ENCODE results near the gene CCM2. TPM values are rescaled to one million over a fixed set of nuclear protein-coding genes. Genes with fewer than 3 reads are reported as not detected.

Gene CCM2
- total RNA-seq, 4 donors from 2014 or later = 45.8 to 63.5 (median 50.4) TPM

DNA sequence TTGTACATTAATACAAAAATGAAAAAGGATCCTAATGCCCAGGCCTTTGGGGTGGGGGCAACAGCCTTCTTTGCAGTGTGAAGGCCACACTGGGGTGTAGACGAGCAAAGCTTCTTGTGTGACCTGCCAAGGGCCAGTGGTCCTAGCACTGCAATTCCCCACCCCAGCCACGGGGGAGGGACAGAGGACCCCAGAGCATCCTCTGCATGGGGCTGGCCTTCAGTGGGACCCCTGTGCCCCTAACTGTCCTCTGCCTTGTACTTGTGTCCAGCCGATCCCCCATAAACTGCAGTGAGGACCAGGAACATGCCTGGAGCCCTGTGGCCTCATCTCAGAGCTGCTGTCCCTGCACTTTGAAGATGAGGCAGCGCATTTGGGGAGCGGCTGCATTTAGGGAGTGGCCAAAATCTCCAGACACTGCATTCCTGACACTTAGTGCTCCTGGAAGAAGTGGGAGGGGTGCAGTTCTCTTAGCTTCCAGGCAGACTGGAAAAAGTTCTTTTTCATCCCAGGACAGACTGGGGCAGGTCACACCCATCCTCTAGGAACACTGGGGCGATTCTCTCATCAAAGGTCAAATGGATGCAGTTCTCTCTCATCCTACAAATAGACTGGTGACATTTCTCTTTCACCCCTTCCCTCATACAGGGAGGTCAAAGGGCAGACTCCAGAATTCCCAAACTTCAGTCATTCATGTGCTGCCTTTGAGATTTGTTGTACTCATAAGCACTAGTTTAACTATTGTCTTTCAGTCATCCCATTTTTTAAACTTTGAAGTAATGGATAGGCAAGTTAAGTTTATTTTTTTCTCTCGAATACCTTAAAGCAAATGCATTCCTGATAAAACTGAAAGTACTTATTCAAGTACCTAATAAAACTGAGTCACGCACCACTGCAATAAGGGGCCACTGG lies 20.3 kb upstream of the CCM2 start:
- TF ChIP-seq, protein P1, sequence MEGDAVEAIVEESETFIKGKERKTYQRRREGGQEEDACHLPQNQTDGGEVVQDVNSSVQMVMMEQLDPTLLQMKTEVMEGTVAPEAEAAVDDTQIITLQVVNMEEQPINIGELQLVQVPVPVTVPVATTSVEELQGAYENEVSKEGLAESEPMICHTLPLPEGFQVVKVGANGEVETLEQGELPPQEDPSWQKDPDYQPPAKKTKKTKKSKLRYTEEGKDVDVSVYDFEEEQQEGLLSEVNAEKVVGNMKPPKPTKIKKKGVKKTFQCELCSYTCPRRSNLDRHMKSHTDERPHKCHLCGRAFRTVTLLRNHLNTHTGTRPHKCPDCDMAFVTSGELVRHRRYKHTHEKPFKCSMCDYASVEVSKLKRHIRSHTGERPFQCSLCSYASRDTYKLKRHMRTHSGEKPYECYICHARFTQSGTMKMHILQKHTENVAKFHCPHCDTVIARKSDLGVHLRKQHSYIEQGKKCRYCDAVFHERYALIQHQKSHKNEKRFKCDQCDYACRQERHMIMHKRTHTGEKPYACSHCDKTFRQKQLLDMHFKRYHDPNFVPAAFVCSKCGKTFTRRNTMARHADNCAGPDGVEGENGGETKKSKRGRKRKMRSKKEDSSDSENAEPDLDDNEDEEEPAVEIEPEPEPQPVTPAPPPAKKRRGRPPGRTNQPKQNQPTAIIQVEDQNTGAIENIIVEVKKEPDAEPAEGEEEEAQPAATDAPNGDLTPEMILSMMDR (IDR thresholded peaks at IDR 0.05; ENCODE audit: low read depth) = no peak

DNA sequence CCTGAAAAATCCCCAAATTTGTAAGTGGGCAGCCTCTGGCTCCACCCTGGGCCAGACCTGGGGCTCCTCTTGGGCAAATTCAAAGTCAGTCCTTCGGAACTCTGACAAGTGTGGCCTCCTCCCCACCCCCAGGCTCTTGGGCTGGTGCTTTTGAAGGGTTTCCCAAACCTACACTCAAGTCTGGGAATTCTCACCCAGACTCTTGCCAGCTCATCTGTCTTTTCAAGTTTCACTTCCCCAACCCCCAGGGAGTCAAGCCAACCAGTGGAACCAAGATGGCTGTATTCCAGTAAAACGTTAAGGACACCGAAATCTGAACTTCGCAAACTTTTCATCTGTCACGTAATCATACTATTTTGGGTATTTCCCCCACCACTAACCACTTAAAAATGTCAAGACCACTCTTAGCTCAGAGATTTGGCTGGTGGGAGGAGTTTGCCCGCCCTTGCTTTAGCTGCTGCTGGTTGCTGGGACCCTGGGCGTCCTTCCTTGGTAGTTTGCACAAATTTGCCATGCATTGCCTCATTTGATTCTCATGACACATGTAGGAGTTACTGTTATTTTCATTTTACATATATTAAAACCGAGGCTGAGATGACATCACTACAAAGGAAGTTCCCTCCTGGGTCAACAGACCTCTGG lies 19.5 kb upstream of the CCM2 start:
- TF ChIP-seq, protein P1 (IDR thresholded peaks at IDR 0.05; ENCODE audit: low read depth) = no peak

DNA sequence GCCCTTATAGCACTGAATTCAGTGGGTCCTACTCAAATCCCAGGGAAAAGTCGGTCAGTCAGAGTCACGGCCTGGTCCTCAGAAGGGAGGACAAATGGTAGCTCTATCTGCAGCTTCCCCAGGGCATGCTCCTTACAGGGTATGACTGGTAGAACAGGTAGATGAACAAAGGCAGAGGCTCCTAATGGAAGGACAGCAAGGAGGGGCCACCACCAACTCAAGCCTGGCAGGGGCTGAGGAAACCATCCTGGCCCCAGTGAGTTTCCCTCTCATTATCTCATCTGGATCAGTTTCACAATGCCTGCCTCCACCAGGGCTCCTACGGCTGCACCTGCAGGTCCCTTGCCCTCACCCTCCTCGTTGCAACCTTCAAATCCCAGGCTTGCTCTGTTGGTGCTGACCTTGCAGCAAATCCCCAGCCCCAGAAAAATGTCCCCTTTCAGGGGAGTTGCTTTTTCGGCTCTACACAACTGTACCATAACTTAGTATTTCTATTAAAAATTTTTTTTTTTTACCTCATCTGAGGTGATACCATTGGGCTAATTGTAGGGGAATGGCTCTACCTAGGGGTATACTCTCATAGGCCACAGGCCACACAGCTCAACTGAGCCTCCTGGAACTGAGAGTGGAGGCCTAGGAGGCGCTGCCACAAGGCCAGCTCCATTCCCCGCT lies 18.8 kb upstream of the CCM2 start:
- TF ChIP-seq, protein P1 (IDR thresholded peaks at IDR 0.05; ENCODE audit: low read depth) = no peak

DNA sequence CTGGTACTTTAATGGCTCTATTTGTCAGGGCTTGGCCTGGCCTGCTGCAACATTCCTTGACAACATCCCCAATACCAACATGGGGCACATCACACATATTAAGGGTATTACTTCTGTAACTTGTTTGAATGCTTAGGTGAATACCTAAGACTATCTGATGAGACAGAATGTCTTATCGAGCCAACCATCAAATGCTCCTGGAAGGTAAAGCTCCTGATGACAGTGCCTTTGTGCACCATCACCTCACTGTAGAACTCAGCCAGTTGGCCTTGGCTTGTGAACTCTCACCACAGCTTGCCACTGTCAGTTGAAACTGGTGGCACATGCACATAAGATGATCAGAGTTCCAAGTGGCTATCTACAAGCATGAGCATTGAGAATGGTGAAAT lies 17.5 kb upstream of the CCM2 start:
- TF ChIP-seq, protein P1 (IDR thresholded peaks at IDR 0.05; ENCODE audit: low read depth) = no peak

DNA sequence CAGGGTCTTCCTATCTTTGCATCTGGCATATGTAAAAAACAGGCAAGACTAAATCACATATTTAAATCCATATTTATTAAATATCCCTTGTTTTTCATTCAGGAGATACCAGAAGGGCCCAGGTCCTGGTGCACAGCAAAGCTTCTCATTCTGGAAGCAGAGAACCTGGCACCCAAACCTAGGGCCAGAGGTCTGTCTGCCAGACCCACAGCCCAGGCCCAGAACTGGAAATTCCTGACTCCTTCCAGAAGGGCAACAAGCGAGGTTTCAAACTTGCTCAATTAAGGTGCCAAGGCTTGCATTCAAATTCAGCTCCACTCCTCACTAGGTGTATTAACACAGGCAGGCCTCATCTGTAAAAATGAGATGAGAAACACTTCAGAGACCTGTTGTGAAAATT lies 17.0 kb upstream of the CCM2 start:
- TF ChIP-seq, protein P1 (IDR thresholded peaks at IDR 0.05; ENCODE audit: low read depth) = no peak

DNA sequence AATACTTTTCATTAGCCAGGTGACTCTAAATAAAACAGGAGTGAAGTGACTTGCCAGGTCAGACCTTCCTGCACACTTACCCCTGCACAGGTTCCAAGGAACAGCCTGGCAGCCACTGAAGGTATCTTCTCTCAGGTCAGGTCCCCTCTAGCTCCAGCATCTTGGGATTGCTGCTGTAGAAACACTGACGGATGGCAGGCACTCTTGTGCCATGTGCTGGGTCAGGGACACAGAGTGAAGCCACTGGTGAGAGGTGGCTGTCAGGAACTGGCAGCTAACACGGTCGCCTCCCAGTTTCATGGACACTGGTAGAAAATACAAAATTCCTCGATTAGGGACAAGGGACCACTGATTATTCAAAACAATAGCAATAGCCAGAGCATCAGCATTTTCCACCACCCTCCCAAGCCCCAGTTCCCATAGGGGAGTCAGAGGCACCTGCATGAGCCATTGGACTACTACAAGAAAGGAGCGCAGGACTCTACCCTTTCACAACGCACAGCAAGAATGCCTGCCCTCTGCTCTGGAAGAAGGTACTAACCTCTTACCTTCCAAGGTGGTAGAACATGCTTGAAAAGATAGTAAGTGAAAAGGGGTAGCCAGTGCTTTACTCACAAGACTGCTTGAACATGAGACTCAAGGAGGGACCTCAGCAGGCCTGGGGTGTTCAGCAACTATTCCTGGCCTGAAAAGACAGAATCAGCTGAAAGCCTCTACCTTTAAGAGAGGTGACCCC lies 16.1 kb upstream of the CCM2 start:
- TF ChIP-seq, protein P1 (IDR thresholded peaks at IDR 0.05; ENCODE audit: low read depth) = no peak

Data from subcutaneous adipose tissue (tissue), 4 donors.